Measurements from ENCODE around the gene ZFAND4. TPM values are rescaled to one million over a fixed set of nuclear protein-coding genes. Genes with fewer than 3 reads are reported as not detected.

The ZFAND4 gene
- polyA plus RNA-seq, 1 donor (not counting 4 experiments of a cell fraction or from before 2014, with no cell fraction given): 2.9 TPM

GRCh38 chr10:45591280-45591679 is 81.3 kb downstream of the ZFAND4 start:
- H4K20me1 ChIP-seq (ENCODE audit: control insufficient read depth, extremely low read depth, insufficient read depth, low read length): no peaks in the 10 kb centered on the region
- DNase-seq (ENCODE audit: low read depth, low spot score) (no peak), FAIRE-seq (no peak)
- dilution Hi-C loops (cut with MboI; ENCODE audit: extremely low pct_ligation_motif_present, low sequenced_read_pairs): no loop called here
- no peaks in the 10 kb centered on the region for H3K79me2 ChIP-seq (ENCODE audit: control insufficient read depth, insufficient read depth, low read length)
- H3K4me2 ChIP-seq (ENCODE audit: control insufficient read depth, extremely low read depth, insufficient read depth, low read depth, low read length): no peak overlapping the region
- peaks cover 9% of the 10 kb centered on the region for H3K4me1 ChIP-seq (ENCODE audit: control insufficient read depth, extremely low read depth, insufficient read depth, low read length)
- no peak overlapping the region for H3K9ac ChIP-seq (ENCODE audit: control insufficient read depth, extremely low read depth, insufficient read depth, low read length)
- TF ChIP-seq EZH2 (IDR thresholded peaks at IDR 0.05; ENCODE audit: low read length) (no peak), CTCF (optimal IDR thresholded peaks at IDR 0.05 in 1 of 3, IDR thresholded peaks at IDR 0.05 in 1 of 3, conservative IDR thresholded peaks at IDR 0.05 in 1 of 3; ENCODE audit: extremely low read depth in 1 of 3, insufficient read depth in 2 of 3, low read length in 3 of 3) (no peak)
- H3K36me3 ChIP-seq (ENCODE audit: control insufficient read depth in 2 of 2, extremely low read depth in 1 of 2, insufficient read depth in 2 of 2, low read length in 2 of 2): no peaks in the 10 kb centered on the region
- no peaks in the 10 kb centered on the region for H3K9me1 ChIP-seq (ENCODE audit: control insufficient read depth, extremely low read depth, insufficient read depth, low read length)
- H3K27ac ChIP-seq (ENCODE audit: control insufficient read depth, insufficient read depth, low read length): no peak overlapping the region
- no peaks in the 10 kb centered on the region for H3K9me3 ChIP-seq (ENCODE audit: control insufficient read depth, low read depth, low read length)
- no peak overlapping the region for H3K4me3 ChIP-seq (ENCODE audit: control insufficient read depth in 2 of 3, extremely low read depth in 1 of 3, insufficient read depth in 2 of 3, low read depth in 1 of 3, low read length in 3 of 3)
- no peak overlapping the region for H2AFZ ChIP-seq (ENCODE audit: control insufficient read depth, low read length)
- H3K27me3 ChIP-seq (ENCODE audit: control insufficient read depth, extremely low read depth, insufficient read depth, low read length): no peaks in the 10 kb centered on the region

GRCh38 chr10:45589868-45590267 is 82.7 kb downstream of the ZFAND4 start:
- H3K4me3 ChIP-seq (ENCODE audit: control insufficient read depth in 2 of 3, extremely low read depth in 1 of 3, insufficient read depth in 2 of 3, low read depth in 1 of 3, low read length in 3 of 3): no peak overlapping the region
- no peaks in the 10 kb centered on the region for H3K9me3 ChIP-seq (ENCODE audit: control insufficient read depth, low read depth, low read length)
- no peak overlapping the region for H2AFZ ChIP-seq (ENCODE audit: control insufficient read depth, low read length)
- no peaks in the 10 kb centered on the region for H3K9me1 ChIP-seq (ENCODE audit: control insufficient read depth, extremely low read depth, insufficient read depth, low read length)
- H3K4me2 ChIP-seq (ENCODE audit: control insufficient read depth, extremely low read depth, insufficient read depth, low read depth, low read length): no peak overlapping the region
- no peaks in the 10 kb centered on the region for H4K20me1 ChIP-seq (ENCODE audit: control insufficient read depth, extremely low read depth, insufficient read depth, low read length)
- H3K4me1 ChIP-seq (ENCODE audit: control insufficient read depth, extremely low read depth, insufficient read depth, low read length): peaks cover 6% of the 10 kb centered on the region
- H3K79me2 ChIP-seq (ENCODE audit: control insufficient read depth, insufficient read depth, low read length): no peaks in the 10 kb centered on the region
- no peaks in the 10 kb centered on the region for H3K36me3 ChIP-seq (ENCODE audit: control insufficient read depth in 2 of 2, extremely low read depth in 1 of 2, insufficient read depth in 2 of 2, low read length in 2 of 2)
- H3K27me3 ChIP-seq (ENCODE audit: control insufficient read depth, extremely low read depth, insufficient read depth, low read length): no peaks in the 10 kb centered on the region
- no peak for TF ChIP-seq EZH2 (IDR thresholded peaks at IDR 0.05; ENCODE audit: low read length)
- no peak for TF ChIP-seq CTCF (optimal IDR thresholded peaks at IDR 0.05 in 1 of 3, IDR thresholded peaks at IDR 0.05 in 1 of 3, conservative IDR thresholded peaks at IDR 0.05 in 1 of 3; ENCODE audit: extremely low read depth in 1 of 3, insufficient read depth in 2 of 3, low read length in 3 of 3)
- FAIRE-seq (no peak), DNase-seq (ENCODE audit: low read depth, low spot score) (no peak)
- dilution Hi-C loops (cut with MboI; ENCODE audit: extremely low pct_ligation_motif_present, low sequenced_read_pairs): no loop called here
- no peak overlapping the region for H3K27ac ChIP-seq (ENCODE audit: control insufficient read depth, insufficient read depth, low read length)
- H3K9ac ChIP-seq (ENCODE audit: control insufficient read depth, extremely low read depth, insufficient read depth, low read length): no peak overlapping the region
